ENCODE results near the gene BRD4.

DNA sequence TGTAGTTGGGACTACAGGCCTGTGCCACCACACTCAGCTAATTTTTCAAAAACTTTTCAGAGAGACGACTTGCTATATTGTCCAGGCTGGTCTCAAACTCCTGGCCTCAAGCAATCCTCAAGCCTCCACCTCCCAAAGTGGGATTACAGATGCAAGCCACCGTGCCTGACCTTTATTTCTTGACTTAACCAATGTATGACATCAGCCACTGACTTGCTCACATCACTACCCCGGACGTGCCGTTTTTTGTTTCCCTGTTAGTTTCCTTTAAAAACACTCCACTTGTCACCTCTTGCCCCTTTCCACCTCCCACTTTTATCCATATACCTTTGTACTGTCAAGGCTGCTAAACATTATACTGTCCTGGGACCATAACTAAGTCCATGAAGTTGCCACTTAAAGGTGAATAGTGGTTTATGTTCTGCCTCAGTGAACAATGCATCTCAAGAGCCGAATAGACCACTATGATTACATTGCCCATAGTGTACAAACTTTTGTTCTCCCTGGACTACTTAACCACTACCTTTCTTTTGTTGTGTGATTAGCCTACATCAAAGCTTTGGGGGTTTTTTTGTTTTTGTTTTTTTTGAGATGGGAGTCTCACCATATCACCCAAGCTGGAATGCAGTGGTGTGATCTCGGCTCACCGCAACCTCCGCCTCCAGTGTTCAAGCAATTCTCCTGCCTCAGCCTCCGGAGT lies 97.8 kb downstream of the BRD4 start:
- no peak for TF ChIP-seq POLR2A (IDR thresholded peaks at IDR 0.05; ENCODE audit: low read depth, low read length)
- no peak for TF ChIP-seq CTCF (IDR thresholded peaks at IDR 0.05; ENCODE audit: extremely low read depth in 1 of 2, insufficient read depth in 1 of 2, low read depth in 1 of 2, low read length in 2 of 2)
- TF ChIP-seq EZH2 (IDR thresholded peaks at IDR 0.05; ENCODE audit: borderline replicate concordance, low read depth, low read length, severe bottlenecking) = no peak
- no peak for TF ChIP-seq FOS (IDR thresholded peaks at IDR 0.05; ENCODE audit: borderline replicate concordance, insufficient read depth, low read length)
- no peak for TF ChIP-seq MYC (IDR thresholded peaks at IDR 0.05; ENCODE audit: low read depth, low read length)
- TF ChIP-seq JUN (IDR thresholded peaks at IDR 0.05; ENCODE audit: borderline replicate concordance, insufficient read depth, insufficient read length, low read depth) = no peak
